HG02840 (cell line): Measurements from ENCODE around the gene GAL3ST1.

Source experiments
- ATAC-seq: cut with Tn5 transposase; IDR thresholded peaks from one replicate; pipeline ENCODE4 v1.9.1; 2021; ENCODE audit warnings: mild to moderate bottlenecking, moderate library complexity, moderate number of reproducible peaks; ENCODE audit not compliant: unreplicated experiment, low FRiP score

GAL3ST1 gene

GRCh38 chr22:30539368-30539767, 35.1 kb downstream of the GAL3ST1 start:
- no peak for ATAC-seq

GRCh38 chr22:30538280-30538679, 36.2 kb downstream of the GAL3ST1 start:
- ATAC-seq = no peak

DNA sequence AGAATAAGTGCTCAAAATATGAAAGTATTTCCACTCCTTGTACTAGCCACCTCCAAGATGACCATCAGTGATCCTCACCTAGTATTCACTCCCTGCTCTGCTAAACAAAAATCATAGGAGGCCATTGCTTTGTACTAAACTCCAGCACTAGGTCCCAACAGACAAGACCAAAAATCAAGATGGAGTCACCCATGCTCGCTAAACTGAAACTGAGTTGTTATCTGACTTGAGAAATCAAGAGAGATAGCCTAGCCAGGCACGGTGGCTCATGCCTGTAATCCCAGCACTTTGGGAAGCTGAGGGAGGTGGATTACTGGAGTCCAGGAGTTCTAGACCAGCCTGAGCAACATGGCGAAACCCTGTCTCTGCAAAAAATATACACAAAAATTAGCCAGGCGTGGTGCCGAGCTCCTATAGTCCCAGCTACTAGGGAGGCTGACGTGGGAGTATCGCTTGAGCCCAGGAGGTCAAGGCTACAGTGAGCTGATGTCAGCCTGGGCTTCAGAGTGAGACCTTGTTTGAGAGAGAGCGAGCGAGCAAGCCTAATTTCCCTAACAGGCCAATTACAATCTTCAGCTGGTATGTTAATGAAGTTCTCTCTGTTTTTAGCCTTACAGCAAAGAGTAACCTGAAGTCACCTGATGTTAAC, 37.3 kb downstream of the GAL3ST1 start:
- ATAC-seq = no peak

GRCh38 chr22:30535182-30535581, 39.3 kb downstream of the GAL3ST1 start:
- no peak for ATAC-seq

GRCh38 chr22:30531651-30532608, 42.5 kb downstream of the GAL3ST1 start:
- ATAC-seq = no peak

- no peak for ATAC-seq
Observed at GRCh38 chr22:30526656-30527055, 47.8 kb downstream of the GAL3ST1 start.

DNA sequence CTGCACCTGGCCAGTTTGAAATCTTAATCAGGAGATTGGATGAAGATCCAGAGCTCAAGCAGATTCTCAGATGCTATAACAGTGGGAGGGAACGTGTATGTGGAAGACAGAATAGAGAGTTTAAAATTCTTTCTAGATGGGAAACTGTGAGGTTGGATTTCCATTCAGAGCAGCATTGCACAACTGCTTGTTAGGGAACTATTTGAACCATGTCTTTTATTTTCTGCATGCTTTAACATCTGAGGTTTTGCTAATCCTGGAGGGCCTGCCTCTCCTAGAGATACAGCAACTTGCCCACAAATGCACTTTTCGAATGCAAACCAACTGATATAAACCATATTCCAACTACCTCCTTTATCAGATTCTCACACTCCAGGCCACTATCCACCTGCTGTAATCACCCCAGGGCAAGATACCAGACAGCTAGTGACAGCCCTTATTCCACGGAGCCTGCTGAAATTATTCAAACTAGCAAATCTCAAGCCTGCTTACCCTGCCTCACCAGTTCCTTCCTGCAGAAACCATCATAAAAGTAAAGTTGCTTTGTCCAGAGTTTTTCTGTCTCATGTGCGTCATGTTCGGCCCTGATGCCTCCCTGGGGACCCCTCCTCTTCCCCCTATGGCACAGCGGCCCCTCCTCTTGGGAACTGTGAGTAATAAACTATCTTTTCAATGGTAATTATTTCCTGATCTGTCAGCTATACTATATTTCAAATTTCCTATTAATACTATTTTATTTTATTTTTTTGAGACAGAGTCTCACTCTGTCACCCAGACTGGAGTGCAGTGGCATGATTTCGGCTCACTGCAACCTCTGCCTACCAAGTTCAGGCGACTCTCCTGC, 50.6 kb downstream of the GAL3ST1 start:
- ATAC-seq = no peak

DNA sequence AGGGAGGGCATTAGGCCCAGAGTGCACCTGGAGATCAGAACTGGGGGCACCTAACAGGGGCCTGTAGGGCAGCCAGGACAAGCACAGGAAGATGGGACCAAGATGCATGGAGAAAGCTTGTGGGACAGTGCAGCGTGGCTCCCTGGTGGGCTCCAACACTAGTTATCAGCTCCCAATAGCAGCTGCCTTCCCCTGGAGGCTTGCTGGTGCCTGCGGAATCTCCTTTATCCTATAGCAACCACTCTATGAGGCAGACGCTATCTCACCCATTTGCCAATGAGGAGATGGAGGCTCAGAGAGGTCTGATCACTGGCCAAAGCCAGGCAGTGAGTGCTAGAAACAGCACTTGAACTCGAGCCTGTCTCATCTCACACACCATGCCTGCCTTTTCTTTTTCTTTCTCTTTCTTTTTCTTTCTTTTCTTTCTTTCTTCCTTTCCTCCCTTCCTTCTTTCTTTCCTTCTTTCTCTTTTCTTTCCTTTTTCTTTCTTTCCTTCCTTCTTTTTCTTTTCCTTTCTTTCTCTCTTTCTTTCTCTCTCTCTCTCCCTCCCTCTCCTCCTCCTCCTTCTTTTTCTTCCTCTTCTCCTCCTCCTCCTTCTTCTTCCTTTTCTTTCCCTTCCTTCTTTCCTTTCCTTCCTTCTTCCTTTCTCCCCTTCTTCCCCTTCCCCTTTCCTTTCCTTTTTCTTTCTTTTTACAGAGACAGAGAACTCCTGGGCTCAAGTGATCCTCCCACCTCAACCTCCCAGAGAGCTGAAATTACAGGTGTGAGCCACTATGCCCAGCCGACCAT, 52.9 kb downstream of the GAL3ST1 start:
- ATAC-seq = no peak

- ATAC-seq = no peak
Observed at GRCh38 chr22:30519842-30520425, 54.5 kb downstream of the GAL3ST1 start.

- ATAC-seq = no peak
Observed at GRCh38 chr22:30516731-30517130, 57.7 kb downstream of the GAL3ST1 start.

- no peak for ATAC-seq
Observed at GRCh38 chr22:30516273-30516672, 58.2 kb downstream of the GAL3ST1 start.

GRCh38 chr22:30514252-30514651, 60.2 kb downstream of the GAL3ST1 start:
- ATAC-seq = no peak

DNA sequence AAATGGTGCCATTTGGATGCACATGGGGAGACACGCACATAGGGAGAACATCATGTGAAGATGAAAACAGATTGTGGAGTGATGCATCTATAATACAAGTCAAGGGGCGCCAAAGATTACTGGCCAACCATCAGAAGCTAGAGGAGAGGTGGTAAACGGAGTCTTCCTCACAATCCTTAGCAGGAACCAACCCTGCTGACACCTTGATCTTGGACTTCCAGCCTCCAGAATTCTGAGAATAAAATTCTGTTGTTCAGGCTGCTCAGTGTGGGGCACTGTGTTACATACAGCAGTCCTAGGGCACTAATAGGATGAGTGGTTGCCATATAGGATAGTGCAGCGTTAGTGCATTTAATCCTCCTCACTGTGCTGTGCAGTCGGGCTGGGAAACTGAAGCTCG, 61.0 kb downstream of the GAL3ST1 start:
- ATAC-seq = no peak

GRCh38 chr22:30511911-30512310, 62.6 kb downstream of the GAL3ST1 start:
- ATAC-seq = no peak

GRCh38 chr22:30511109-30511508, 63.4 kb downstream of the GAL3ST1 start:
- ATAC-seq = no peak

DNA sequence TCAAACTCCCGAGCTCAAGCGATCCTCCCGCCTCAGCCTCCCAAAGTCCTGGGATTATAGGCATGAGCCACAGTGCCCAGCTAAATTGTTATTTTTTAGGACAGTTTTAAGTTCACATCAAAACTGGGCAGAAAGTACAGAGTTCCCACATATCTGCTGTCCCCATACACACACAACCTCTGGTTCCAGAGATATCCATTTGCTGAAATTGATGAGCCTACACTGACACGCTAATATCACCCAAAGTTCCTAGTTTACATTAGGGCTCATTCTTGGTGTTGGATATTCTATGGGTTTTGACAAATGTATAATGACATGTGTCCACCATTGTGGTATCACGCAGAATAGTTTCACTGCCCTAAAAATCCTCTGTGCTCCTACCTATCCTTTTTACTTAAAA, 66.2 kb downstream of the GAL3ST1 start:
- no peak for ATAC-seq

DNA sequence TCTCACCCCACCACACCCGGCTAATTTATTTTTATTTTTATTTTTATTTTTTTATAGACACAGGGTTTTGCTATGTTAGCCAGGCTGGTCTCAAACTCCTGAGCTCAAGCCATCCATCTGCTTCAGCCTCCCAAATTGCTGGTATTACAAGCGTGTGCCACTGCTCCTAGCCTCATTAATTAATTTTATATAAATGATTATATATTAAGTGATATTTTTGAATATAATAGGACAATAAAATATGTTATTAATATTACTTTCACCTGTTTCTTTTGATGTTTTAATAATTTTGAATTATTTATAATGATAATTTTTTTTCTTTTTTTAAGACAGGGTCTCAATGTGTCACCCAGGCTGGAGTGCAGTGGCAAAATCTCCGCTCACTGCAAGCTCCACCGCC, 66.8 kb downstream of the GAL3ST1 start:
- no peak for ATAC-seq

DNA sequence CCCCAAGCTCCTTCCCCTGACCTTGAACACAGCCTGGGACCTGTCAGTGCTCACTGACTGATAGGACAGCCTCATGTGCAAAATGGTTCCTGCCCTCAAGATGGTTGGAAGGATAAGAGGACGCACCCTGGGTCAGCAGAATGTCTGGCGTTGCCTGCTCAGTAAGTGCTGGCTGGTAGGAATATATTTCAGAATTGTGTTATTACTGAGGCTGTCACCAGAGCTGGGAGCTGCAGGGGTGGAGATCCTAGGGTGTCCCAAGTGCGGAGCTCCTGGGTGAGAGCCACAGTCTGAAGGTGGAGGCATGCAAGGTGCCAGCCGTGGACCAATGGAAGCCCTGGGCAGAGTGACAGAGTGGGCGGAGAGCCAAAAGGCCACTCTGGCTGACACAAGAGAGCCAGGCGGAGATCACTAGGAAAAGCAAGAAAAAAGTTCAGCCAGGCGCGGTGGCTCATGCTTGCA, 67.9 kb downstream of the GAL3ST1 start:
- ATAC-seq = no peak
